Right atrium auricular region (tissue), 2 donors: ENCODE data around the gene SPATA46. TPM values are rescaled to one million over a fixed set of nuclear protein-coding genes. Genes with fewer than 3 reads are reported as not detected.

Experiments used
- DNase-seq: peaks from one replicate; pipeline ENCODE4 v3.0.0-alpha.2; 2019; ENCODE audit warnings: low spot score
- H3K27ac ChIP-seq, 2 donors: fragments of 200-600 bp; sonication (generic); 1 replicate in 1 of 2; 2 replicates in 1 of 2; pipeline ENCODE4 v1.5.1; 2016 to 2019
- H3K27me3 ChIP-seq, 2 donors: fragments of 200-600 bp; sonication (generic); one replicate each; pipeline versions ENCODE4 v1.5.1 to v1.6.0; 2017 to 2019
- H3K36me3 ChIP-seq: fragments of 200-600 bp; sonication (generic); one replicate; pipeline ENCODE4 v1.5.1; 2016
- H3K4me1 ChIP-seq, 2 donors: fragments of 200-600 bp; sonication (generic); one replicate each; pipeline versions ENCODE4 v1.5.1 to v1.6.0; 2017 to 2019
- H3K4me3 ChIP-seq, 2 donors: fragments of 200-600 bp; sonication (generic); 1 replicate in 1 of 2; 2 replicates in 1 of 2; pipeline ENCODE4 v1.5.1; 2017 to 2019; ENCODE audit warnings: mild to moderate bottlenecking in 1 of 2, moderate library complexity in 1 of 2
- H3K9me3 ChIP-seq, 2 donors: fragments of 200-600 bp; sonication (generic); one replicate each; pipeline ENCODE4 v1.5.1; 2019
- CTCF ChIP-seq, 2 donors: fragments of 200-600 bp; sonication (generic); IDR thresholded peaks; one replicate each; pipeline ENCODE4 v1.5.1; 2019; ENCODE audit warnings: antibody characterized with exemption in 2 of 2
- total RNA-seq, 2 donors: library from RNA; depleted of rRNA; stranded (reverse); fragments of >200 nt; gene quantifications; one replicate each; pipeline ENCODE4 v1.1.0, GENCODE V29; 2016

The SPATA46 gene
- total RNA-seq, 2 donors from 2014 or later = not detected

GRCh38 chr1:162397039-162397448 lies 20.4 kb upstream of the SPATA46 start:
- Histone ChIP-seq H3K36me3 (no peaks in the 10 kb centered on the region), H3K4me1 (no peaks in the 10 kb centered on the region), H3K9me3 (no peaks in the 10 kb centered on the region), H3K4me3 (no peak overlapping the region), H3K27ac (no peak overlapping the region), H3K27me3 (no peaks in the 10 kb centered on the region)
- peak; percentile 55 for DNase-seq
- TF ChIP-seq CTCF (IDR thresholded peaks at IDR 0.05) = no peak

GRCh38 chr1:162396201-162396906 lies 19.7 kb upstream of the SPATA46 start:
- Histone ChIP-seq H3K4me1 (no peaks in the 10 kb centered on the region), H3K27ac (no peak overlapping the region), H3K36me3 (no peaks in the 10 kb centered on the region), H3K9me3 (no peaks in the 10 kb centered on the region), H3K4me3 (no peak overlapping the region), H3K27me3 (no peaks in the 10 kb centered on the region)
- no peak for DNase-seq
- TF ChIP-seq CTCF (IDR thresholded peaks at IDR 0.05) = no peak

- Histone ChIP-seq H3K27me3 (no peaks in the 10 kb centered on the region), H3K4me1 (no peaks in the 10 kb centered on the region), H3K36me3 (no peaks in the 10 kb centered on the region), H3K4me3 (no peak overlapping the region), H3K27ac (no peak overlapping the region), H3K9me3 (no peaks in the 10 kb centered on the region)
- peak; percentile 80 to 85 for TF ChIP-seq CTCF (IDR thresholded peaks at IDR 0.05)
- DNase-seq = peak; percentile 51
These were observed 15.3 kb upstream of the SPATA46 start for GRCh38 chr1:162391790-162392563.

- peak; percentile 23 for DNase-seq
- no peaks in the 10 kb centered on the region for H3K9me3 ChIP-seq
- no peak overlapping the region for H3K27ac ChIP-seq
- no peaks in the 10 kb centered on the region for H3K27me3 ChIP-seq
- no peak for TF ChIP-seq CTCF (IDR thresholded peaks at IDR 0.05)
- H3K4me1 ChIP-seq = no peaks in the 10 kb centered on the region
- no peak overlapping the region for H3K4me3 ChIP-seq
- no peaks in the 10 kb centered on the region for H3K36me3 ChIP-seq
These were observed 13.9 kb upstream of the SPATA46 start for GRCh38 chr1:162390396-162391185.

GRCh38 chr1:162389971-162390370 lies 13.3 kb upstream of the SPATA46 start:
- peak; percentile 32 for DNase-seq
- Histone ChIP-seq H3K36me3 (no peaks in the 10 kb centered on the region), H3K4me3 (no peak overlapping the region), H3K4me1 (no peaks in the 10 kb centered on the region), H3K9me3 (no peaks in the 10 kb centered on the region), H3K27ac (no peak overlapping the region), H3K27me3 (no peaks in the 10 kb centered on the region)
- TF ChIP-seq CTCF (IDR thresholded peaks at IDR 0.05) = no peak
